GM12865 (cell line): ENCODE data around the gene ERCC6L2.

Experiments
- DNase-seq: peaks from one replicate; pipeline ENCODE4 v3.0.0; 2010; ENCODE audit warnings: low read depth
- H3K4me3 ChIP-seq: 2 replicates; pipeline ENCODE4 v1.5.1; 2011; ENCODE audit warnings: mild to moderate bottlenecking, low read depth, low read length, control low read depth
- CTCF ChIP-seq: IDR thresholded peaks from 2 replicates; pipeline ENCODE4 v1.5.1; 2011; ENCODE audit warnings: low read length, control low read depth, low read depth, inconsistent platforms; ENCODE audit not compliant: insufficient read depth; ENCODE audit errors: missing control alignments

ERCC6L2 gene

DNA sequence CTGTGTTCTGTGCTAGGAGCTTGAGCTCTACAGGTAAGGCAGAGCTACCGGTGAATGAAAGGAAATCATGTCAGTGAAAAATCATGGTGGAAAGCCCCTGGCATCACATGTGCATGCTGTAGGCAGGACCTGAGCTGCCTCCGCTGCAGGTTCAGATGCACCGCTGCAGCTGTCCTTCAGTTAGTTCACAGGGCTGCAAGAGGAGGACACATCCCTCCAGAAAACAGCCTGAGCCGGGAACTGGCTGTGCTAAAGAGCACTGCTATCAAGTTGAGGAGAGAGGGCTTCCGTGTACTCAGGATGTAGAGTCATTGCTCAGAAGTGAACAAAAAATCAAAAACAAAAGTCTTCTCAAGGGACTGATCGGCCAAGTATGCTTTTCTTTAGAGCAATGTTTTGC, 138.6 kb downstream of the ERCC6L2 start:
- no peak for TF ChIP-seq CTCF
- H3K4me3 ChIP-seq: no peak overlapping the region
- DNase-seq: peak; percentile 15

- DNase-seq: peak; percentile 9
- no peak overlapping the region for H3K4me3 ChIP-seq
- no peak for TF ChIP-seq CTCF
Observed at GRCh38 chr9:96015876-96016686, 140.6 kb downstream of the ERCC6L2 start.
